Transverse colon (tissue), 3 donors: Measurements from ENCODE around the gene ERLIN1.

Experiments used
- CTCF ChIP-seq, 5 experiments: fragments of 200-600 bp in 3 of 5; fragments of 450-650 bp in 2 of 5; sonication (generic) in 3 of 5; IDR thresholded peaks; 1 replicate in 2 of 5; 2 replicates in 3 of 5; pipeline ENCODE4 v1.5.1; 2016 to 2017; ENCODE audit warnings: antibody characterized with exemption in 5 of 5, inconsistent platforms in 3 of 5, mild to moderate bottlenecking in 2 of 5, moderate library complexity in 1 of 5
- EP300 ChIP-seq: sonication (generic); formaldehyde crosslinking; IDR thresholded peaks from one replicate; pipeline ENCODE4 v1.6.1; 2017; ENCODE audit warnings: antibody characterized with exemption, low read depth
- POLR2A ChIP-seq: fragments of 450-650 bp; IDR thresholded peaks from one replicate; pipeline ENCODE4 v1.6.1; 2016; ENCODE audit warnings: antibody characterized with exemption, mild to moderate bottlenecking, moderate library complexity

GRCh38 chr10:100103581-100103980 is 82.2 kb downstream of the ERLIN1 start:
- TF ChIP-seq EP300 (no peak), CTCF (IDR thresholded peaks at IDR 0.05) (no peak), POLR2A (no peak)
